GM18868 (cell line): ENCODE data around the gene PODXL.

ENCODE experiments used
- ATAC-seq: cut with Tn5 transposase; IDR thresholded peaks from one replicate; pipeline ENCODE4 v1.9.1; 2021; ENCODE audit warnings: mild to moderate bottlenecking, moderate library complexity; ENCODE audit not compliant: unreplicated experiment

The PODXL gene

GRCh38 chr7:131511774-131512535, 44.5 kb downstream of the PODXL start:
- no peak for ATAC-seq

- ATAC-seq = no peak
Observed at GRCh38 chr7:131511071-131511470, 45.4 kb downstream of the PODXL start.

- ATAC-seq = no peak
Observed at GRCh38 chr7:131509781-131510180, 46.6 kb downstream of the PODXL start.

- ATAC-seq = no peak
Observed at GRCh38 chr7:131508754-131509486, 47.5 kb downstream of the PODXL start.

GRCh38 chr7:131507592-131508331, 48.7 kb downstream of the PODXL start:
- peak; percentile 82 for ATAC-seq

- ATAC-seq = no peak
Observed at GRCh38 chr7:131506597-131506996, 49.8 kb downstream of the PODXL start.

GRCh38 chr7:131505636-131506557, 50.5 kb downstream of the PODXL start:
- ATAC-seq = no peak

GRCh38 chr7:131505037-131505620, 51.3 kb downstream of the PODXL start:
- ATAC-seq = peak; percentile 33

GRCh38 chr7:131504157-131504899, 52.1 kb downstream of the PODXL start:
- ATAC-seq = no peak

GRCh38 chr7:131503639-131504038, 52.8 kb downstream of the PODXL start:
- ATAC-seq = no peak

GRCh38 chr7:131502810-131503508, 53.5 kb downstream of the PODXL start:
- no peak for ATAC-seq

GRCh38 chr7:131501930-131502685, 54.3 kb downstream of the PODXL start:
- no peak for ATAC-seq

GRCh38 chr7:131501422-131501821, 55.0 kb downstream of the PODXL start:
- ATAC-seq = peak; percentile 93

GRCh38 chr7:131500357-131500756, 56.1 kb downstream of the PODXL start:
- no peak for ATAC-seq

GRCh38 chr7:131499801-131500200, 56.6 kb downstream of the PODXL start:
- no peak for ATAC-seq

- no peak for ATAC-seq
Observed at GRCh38 chr7:131498237-131498885, 58.1 kb downstream of the PODXL start.

- ATAC-seq = no peak
Observed at GRCh38 chr7:131497454-131497853, 59.0 kb downstream of the PODXL start.
